Left lung (tissue), 10 donors: ENCODE measurements around the gene ATXN2. TPM values are rescaled to one million over a fixed set of nuclear protein-coding genes. Genes with fewer than 3 reads are reported as not detected.
A peak's percentile ranks its signal among the peaks of the same experiment; 100 is the strongest.
"Not testable (repeated sequence)": the region's sequence is repeated elsewhere in the genome, so short reads cannot be mapped to it uniquely, and the experiment has no call there.

Experiments
- ATAC-seq: fragments of 200-7000 bp; cut with Tn5 transposase; one replicate; pipeline ENCODE4 v1.9.1; 2020; ENCODE audit warnings: moderate library complexity
- DNase-seq, 4 donors: peaks; one replicate each; pipeline ENCODE4 v3.0.0-alpha.2; 2013 to 2020
- H3K27ac ChIP-seq, 2 donors: fragments of 200-600 bp; sonication (generic) in 1 of 2; one replicate each; pipeline versions ENCODE4 v1.5.0 to v1.8.0; 2020 to 2021
- H3K27me3 ChIP-seq, 2 donors: fragments of 200-600 bp; sonication (generic) in 1 of 2; one replicate each; pipeline versions ENCODE4 v1.5.0 to v1.8.0; 2020 to 2021
- H3K36me3 ChIP-seq, 2 donors: fragments of 200-600 bp; sonication (generic) in 1 of 2; one replicate each; pipeline versions ENCODE4 v1.5.0 to v1.8.0; 2020 to 2021
- H3K4me1 ChIP-seq, 2 donors: fragments of 200-600 bp; one replicate each; pipeline ENCODE4 v1.8.0; 2021
- H3K4me3 ChIP-seq, 2 donors: fragments of 200-600 bp; sonication (generic) in 1 of 2; one replicate each; pipeline versions ENCODE4 v1.5.0 to v1.8.0; 2020 to 2021; ENCODE audit warnings: mild to moderate bottlenecking in 1 of 2
- H3K9me3 ChIP-seq, 2 donors: fragments of 200-600 bp; sonication (generic) in 1 of 2; one replicate each; pipeline versions ENCODE4 v1.5.0 to v1.8.0; 2020 to 2021
- intact Hi-C, 2 donors: fragments of 100-400 bp; cut with DNase I; formaldehyde crosslinking; loops; one replicate each; pipeline versions ENCODE4 v1.11.2 to v1.14.2; 2022
- polyA plus RNA-seq, 6 donors: library from polyadenylated mRNA; unstranded; fragments of 120-200 nt; gene quantifications; one replicate each; pipeline ENCODE4 v1.2.1, GENCODE V29; 2013; ENCODE audit not compliant: insufficient read length in 6 of 6
- total RNA-seq, 2 donors: library from RNA; stranded (reverse); fragmentation: NEBNext Ultra II Directional; extraction: Animal tissue kit (Norgen Biotek cat#: 25700); gene quantifications; one replicate each; pipeline ENCODE4 v1.2.1, GENCODE V29; 2021
- TF ChIP-seq, protein P1 (sequence below), 2 donors: fragments of 200-600 bp; sonication (generic) in 1 of 2; IDR thresholded peaks; one replicate each; pipeline versions ENCODE4 v1.5.0 to v1.8.0; 2021; ENCODE audit warnings: antibody characterized with exemption in 2 of 2
- donor health status: DM: no; HTN: yes; CAD: no.
- donor health status: DM: no; HTN: no; CAD: no.

Gene ATXN2
- total and polyA plus RNA-seq, 8 donors = 60.9 to 90.2 (median 72.2) TPM

DNA sequence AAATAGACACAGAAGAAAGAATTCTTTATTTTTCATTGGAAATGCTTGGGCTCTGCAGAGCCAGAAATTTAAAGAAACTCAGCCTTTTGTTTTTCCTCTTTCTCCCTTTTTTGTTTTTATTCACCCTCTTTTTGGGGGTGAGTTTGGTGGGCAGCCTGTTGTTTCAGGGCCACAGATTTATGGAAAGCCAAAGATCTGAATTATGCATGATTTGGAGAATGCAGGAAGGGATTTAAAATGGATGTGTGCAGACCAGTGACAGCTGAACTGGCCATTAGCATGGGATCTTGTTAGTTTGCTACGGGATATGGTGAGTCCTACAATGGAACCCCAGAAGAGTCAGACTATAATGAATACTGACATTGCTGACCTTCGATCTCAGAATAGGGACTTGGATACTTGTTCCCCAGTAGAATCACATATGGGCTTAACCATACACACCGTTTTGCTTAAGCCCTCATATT, 7.7 kb upstream of the ATXN2 start:
- H3K9me3 ChIP-seq = no peaks in the 10 kb centered on the region
- no peaks in the 10 kb centered on the region for H3K36me3 ChIP-seq
- no peaks in the 10 kb centered on the region for H3K27me3 ChIP-seq
- no peaks in the 10 kb centered on the region for H3K4me1 ChIP-seq
- no peak overlapping the region for H3K4me3 ChIP-seq
- intact Hi-C loops = no loop called here
- DNase-seq (no peak), ATAC-seq (no peak)
- no peak overlapping the region for H3K27ac ChIP-seq
- TF ChIP-seq, protein P1, sequence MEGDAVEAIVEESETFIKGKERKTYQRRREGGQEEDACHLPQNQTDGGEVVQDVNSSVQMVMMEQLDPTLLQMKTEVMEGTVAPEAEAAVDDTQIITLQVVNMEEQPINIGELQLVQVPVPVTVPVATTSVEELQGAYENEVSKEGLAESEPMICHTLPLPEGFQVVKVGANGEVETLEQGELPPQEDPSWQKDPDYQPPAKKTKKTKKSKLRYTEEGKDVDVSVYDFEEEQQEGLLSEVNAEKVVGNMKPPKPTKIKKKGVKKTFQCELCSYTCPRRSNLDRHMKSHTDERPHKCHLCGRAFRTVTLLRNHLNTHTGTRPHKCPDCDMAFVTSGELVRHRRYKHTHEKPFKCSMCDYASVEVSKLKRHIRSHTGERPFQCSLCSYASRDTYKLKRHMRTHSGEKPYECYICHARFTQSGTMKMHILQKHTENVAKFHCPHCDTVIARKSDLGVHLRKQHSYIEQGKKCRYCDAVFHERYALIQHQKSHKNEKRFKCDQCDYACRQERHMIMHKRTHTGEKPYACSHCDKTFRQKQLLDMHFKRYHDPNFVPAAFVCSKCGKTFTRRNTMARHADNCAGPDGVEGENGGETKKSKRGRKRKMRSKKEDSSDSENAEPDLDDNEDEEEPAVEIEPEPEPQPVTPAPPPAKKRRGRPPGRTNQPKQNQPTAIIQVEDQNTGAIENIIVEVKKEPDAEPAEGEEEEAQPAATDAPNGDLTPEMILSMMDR (IDR thresholded peaks at IDR 0.05) = no peak

DNA sequence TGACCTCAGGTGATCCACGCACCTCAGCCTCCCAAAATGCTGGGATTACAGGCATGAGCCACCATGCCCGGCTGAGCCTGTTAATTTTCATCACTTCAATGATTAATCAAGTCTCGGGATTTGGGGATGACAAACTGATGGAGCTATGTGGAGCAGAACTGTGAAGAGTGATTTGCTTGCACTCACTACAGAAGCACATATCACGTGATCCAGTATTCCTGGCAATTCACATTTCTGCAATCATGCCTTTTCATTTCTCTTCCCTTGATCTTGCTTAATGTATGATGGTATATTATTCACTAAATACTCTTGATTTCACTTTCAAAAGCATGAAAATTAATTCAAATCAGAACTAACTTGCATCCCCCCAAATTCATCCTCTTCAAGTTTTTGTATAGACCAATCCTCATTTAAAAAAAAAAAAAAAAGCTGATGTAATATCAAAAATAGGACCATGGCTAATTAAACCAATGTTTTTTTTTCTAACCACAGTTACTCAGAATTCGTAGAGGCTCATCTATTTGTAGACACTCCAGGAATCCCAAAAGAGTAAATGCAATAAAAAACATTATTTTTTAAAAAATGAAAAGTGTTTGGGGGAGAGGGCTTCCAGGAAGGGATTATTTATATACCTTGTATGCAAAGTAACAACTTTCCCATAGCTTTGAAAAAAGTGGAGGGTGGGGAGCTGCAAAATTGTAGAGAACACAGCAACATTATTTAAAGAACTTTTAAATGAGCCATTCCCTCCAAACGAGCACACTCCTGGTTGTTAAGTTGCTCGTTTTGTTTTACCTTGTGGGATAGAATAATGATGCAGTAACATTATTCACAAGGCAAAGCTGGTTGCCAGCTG, 7.0 kb upstream of the ATXN2 start:
- Histone ChIP-seq H3K27me3 (no peaks in the 10 kb centered on the region), H3K4me1 (no peaks in the 10 kb centered on the region), H3K36me3 (no peaks in the 10 kb centered on the region), H3K9me3 (no peaks in the 10 kb centered on the region), H3K4me3 (no peak overlapping the region), H3K27ac (no peak overlapping the region)
- TF ChIP-seq, protein P1 (IDR thresholded peaks at IDR 0.05) = no peak
- ATAC-seq (no peak), DNase-seq (no peak)
- intact Hi-C loops = no loop called here

GRCh38 chr12:111602857-111603256, 3.7 kb upstream of the ATXN2 start:
- DNase-seq, H3K4me3 ChIP-seq, H3K4me1 ChIP-seq, intact Hi-C loops, H3K27ac ChIP-seq, H3K36me3 ChIP-seq, ATAC-seq, H3K9me3 ChIP-seq, H3K27me3 ChIP-seq: not testable (repeated sequence)

- peaks cover 6 to 8% of the 10 kb centered on the region in 2 donors for H3K4me1 ChIP-seq
- TF ChIP-seq, protein P1 (IDR thresholded peaks at IDR 0.05) = no peak
- ATAC-seq = no peak
Observed at GRCh38 chr12:111602348-111602747, 3.2 kb upstream of the ATXN2 start.

DNA sequence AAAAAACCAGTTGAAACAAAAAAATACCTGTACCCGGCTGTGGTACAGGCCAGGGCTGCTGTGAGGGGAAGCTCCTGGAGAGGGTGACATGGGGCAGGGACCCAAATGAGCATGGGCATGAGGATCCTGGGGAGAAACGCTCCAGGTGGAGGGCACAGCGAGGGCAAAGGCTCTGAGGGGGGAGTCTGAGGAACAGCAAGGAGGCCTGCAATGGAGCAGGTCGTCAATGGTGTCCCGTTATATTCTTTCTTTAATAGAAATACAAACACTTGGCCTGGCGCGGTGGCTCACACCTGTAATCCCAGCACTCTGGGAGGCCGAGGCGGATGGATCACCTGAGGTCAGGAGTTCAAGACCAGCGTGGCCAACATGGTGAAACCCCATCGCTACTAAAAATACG, 1.9 kb upstream of the ATXN2 start:
- H3K36me3 ChIP-seq, H3K4me3 ChIP-seq, intact Hi-C loops, H3K27ac ChIP-seq, H3K27me3 ChIP-seq, ATAC-seq, H3K9me3 ChIP-seq: not testable (repeated sequence)
- H3K4me1 ChIP-seq = peaks cover 6 to 17% of the 10 kb centered on the region in 2 donors
- peak in 1 of 4 donors; percentile 59 for DNase-seq

More at GRCh38 chr12:111602348-111602747, 3.2 kb upstream of the ATXN2 start:
- intact Hi-C loops = no loop called here
- DNase-seq = no peak
- Histone ChIP-seq H3K9me3 (no peaks in the 10 kb centered on the region), H3K27ac (no peak overlapping the region), H3K27me3 (no peaks in the 10 kb centered on the region), H3K36me3 (no peaks in the 10 kb centered on the region), H3K4me3 (no peak overlapping the region)

DNA sequence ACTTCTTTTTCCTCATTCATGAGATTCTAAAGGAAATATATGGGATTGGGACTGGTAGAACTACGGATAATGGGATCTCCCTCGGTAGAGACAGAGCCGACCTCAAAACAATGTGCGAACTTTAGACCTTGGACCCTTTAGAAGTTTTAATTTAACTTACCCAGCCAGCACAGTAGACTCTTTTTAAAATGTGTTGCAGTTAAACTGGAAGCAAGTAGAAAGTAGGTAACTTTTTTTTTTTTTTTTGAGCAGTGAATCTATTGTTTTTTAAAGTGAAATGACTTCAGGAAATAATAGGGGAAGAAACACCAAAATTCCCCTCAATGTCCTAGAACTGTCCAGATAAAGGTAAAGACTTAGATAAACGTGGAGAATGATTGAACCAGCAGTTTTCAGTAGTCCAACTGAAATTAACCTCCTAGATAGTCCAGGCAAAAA, 1.1 kb upstream of the ATXN2 start:
- ATAC-seq = no peak
- no peaks in the 10 kb centered on the region for H3K27me3 ChIP-seq
- H3K4me1 ChIP-seq = peaks cover 6 to 24% of the 10 kb centered on the region in 2 donors
- no peaks in the 10 kb centered on the region for H3K9me3 ChIP-seq
- TF ChIP-seq, protein P1 (IDR thresholded peaks at IDR 0.05) = no peak
- DNase-seq = no peak
- peak overlapping the region; percentile 94 to 99 for H3K4me3 ChIP-seq
- H3K27ac ChIP-seq = peak overlapping the region; percentile 94 to 96
- intact Hi-C loops = no loop called here
- no peaks in the 10 kb centered on the region for H3K36me3 ChIP-seq
